Mammary epithelial cell (primary cell): ENCODE results near the gene DPF3.

Experiments
- CTCF ChIP-seq, 2 donors: IDR thresholded peaks in 1 of 2; conservative IDR thresholded peaks in 1 of 2; 2 replicates each; pipeline ENCODE4 v1.5.1; 2011 to 2012; ENCODE audit warnings: inconsistent platforms in 2 of 2, low read length in 2 of 2, mild to moderate bottlenecking in 2 of 2, control low read depth in 1 of 2, low read depth in 1 of 2; ENCODE audit not compliant: insufficient read depth in 1 of 2; ENCODE audit errors: extremely low read depth in 1 of 2
- EZH2 ChIP-seq: IDR thresholded peaks from 2 replicates; pipeline ENCODE4 v1.6.1; 2012; ENCODE audit warnings: low read length, inconsistent platforms, borderline replicate concordance

- TF ChIP-seq CTCF (conservative IDR thresholded peaks at IDR 0.05 in 1 of 2, IDR thresholded peaks at IDR 0.05 in 1 of 2; ENCODE audit: extremely low read depth in 1 of 2, insufficient read depth in 1 of 2, low read depth in 1 of 2, low read length in 2 of 2) (no peak), EZH2 (no peak)
These were observed 13.1 kb downstream of the DPF3 start for GRCh38 chr14:72880820-72881219.
